ENCODE data around the gene PRDM2.
"Not testable (repeated sequence)": the region's sequence is repeated elsewhere in the genome, so short reads cannot be mapped to it uniquely, and the experiment has no call there.

PRDM2 gene

DNA sequence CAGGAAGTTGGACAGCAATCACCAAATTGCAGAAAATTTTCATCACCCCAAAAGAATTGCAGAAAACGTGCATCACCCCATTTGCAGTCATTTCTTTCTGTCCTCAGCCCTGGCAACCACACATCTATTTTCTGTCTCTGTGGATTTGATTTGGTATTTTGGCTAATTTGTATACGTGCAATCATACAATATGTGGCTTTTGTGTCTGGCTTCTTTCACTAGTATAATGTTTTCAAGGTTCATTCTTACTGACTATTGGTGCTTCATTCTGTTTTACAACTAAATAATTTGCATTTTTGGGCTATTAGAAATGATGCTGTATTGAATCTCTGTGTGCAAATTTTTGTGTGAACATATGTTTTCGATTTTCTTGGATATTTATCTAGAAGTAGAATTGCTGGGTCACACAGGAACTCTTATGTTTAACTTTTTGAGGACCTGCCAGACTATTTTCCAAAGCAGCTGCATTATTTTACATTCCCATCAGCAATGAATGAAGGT is 24.8 kb upstream of the PRDM2 start:
- H3K36me3 ChIP-seq (ENCODE audit: control insufficient read depth, insufficient read depth, low read length) = no peaks in the 10 kb centered on the region
- H3K4me1 ChIP-seq (ENCODE audit: control insufficient read depth, insufficient read depth, low read length) = no peaks in the 10 kb centered on the region
- H3K9me3 ChIP-seq (ENCODE audit: control insufficient read depth, low read length) = no peaks in the 10 kb centered on the region
- no peak overlapping the region for H3K27ac ChIP-seq (ENCODE audit: insufficient read depth, low read depth, low read length, poor library complexity, severe bottlenecking)
- no peaks in the 10 kb centered on the region for H3K27me3 ChIP-seq (ENCODE audit: control insufficient read depth, insufficient read depth, low read length, poor library complexity, severe bottlenecking)
- no peak overlapping the region for H3K4me3 ChIP-seq (ENCODE audit: insufficient read depth, low read depth, low read length)
- 46 to 67% methylated on average over 2 to 3 of the region's 3 CpGs for WGBS, 2 experiments

- 78% methylated on average over 1 of the region's 1 CpG; no CpG with 5 or more reads in 1 of the 2 experiments for WGBS, 2 experiments
Observed at GRCh38 chr1:13677896-13678295, 22.1 kb upstream of the PRDM2 start.

GRCh38 chr1:13679651-13680050 is 20.3 kb upstream of the PRDM2 start:
- no peaks in the 10 kb centered on the region for H3K4me1 ChIP-seq (ENCODE audit: control insufficient read depth, insufficient read depth, low read length)
- WGBS, 2 experiments = 91 to 94% methylated on average over 3 of the region's 3 CpGs
- H3K27ac ChIP-seq (ENCODE audit: insufficient read depth, low read depth, low read length, poor library complexity, severe bottlenecking) = no peak overlapping the region
- no peaks in the 10 kb centered on the region for H3K27me3 ChIP-seq (ENCODE audit: control insufficient read depth, insufficient read depth, low read length, poor library complexity, severe bottlenecking)
- H3K9me3 ChIP-seq (ENCODE audit: control insufficient read depth, low read length) = no peaks in the 10 kb centered on the region
- no peak overlapping the region for H3K4me3 ChIP-seq (ENCODE audit: insufficient read depth, low read depth, low read length)
- no peaks in the 10 kb centered on the region for H3K36me3 ChIP-seq (ENCODE audit: control insufficient read depth, insufficient read depth, low read length)

More at GRCh38 chr1:13677896-13678295, 22.1 kb upstream of the PRDM2 start:
- Histone ChIP-seq H3K4me3 (ENCODE audit: insufficient read depth, low read depth, low read length) (no peak overlapping the region), H3K27me3 (ENCODE audit: control insufficient read depth, insufficient read depth, low read length, poor library complexity, severe bottlenecking) (no peaks in the 10 kb centered on the region), H3K4me1 (ENCODE audit: control insufficient read depth, insufficient read depth, low read length) (no peaks in the 10 kb centered on the region), H3K36me3 (ENCODE audit: control insufficient read depth, insufficient read depth, low read length) (no peaks in the 10 kb centered on the region), H3K9me3 (ENCODE audit: control insufficient read depth, low read length) (no peaks in the 10 kb centered on the region), H3K27ac (ENCODE audit: insufficient read depth, low read depth, low read length, poor library complexity, severe bottlenecking) (no peak overlapping the region)

DNA sequence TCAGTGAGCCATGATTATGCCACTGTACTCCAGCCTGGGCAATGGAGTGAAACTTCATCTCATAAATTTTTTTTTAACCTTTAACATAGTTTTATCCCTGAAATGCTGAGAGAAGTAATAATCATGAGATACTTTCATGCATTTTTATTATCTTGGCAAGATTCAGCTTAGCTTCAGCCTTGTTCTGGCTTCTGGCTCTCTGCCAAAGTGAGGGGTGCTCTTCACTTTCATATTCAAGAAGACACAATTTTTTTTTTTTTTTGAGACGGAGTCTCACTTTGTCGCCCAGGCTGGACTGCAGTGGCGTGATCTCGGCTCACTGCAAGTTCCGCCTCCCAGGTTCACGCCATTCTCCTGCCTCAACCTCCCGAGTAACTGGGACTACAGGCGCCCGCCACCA is 19.4 kb upstream of the PRDM2 start:
- H3K4me3 ChIP-seq (ENCODE audit: insufficient read depth, low read depth, low read length); H3K9me3 ChIP-seq (ENCODE audit: control insufficient read depth, low read length); H3K27me3 ChIP-seq (ENCODE audit: control insufficient read depth, insufficient read depth, low read length, poor library complexity, severe bottlenecking); H3K4me1 ChIP-seq (ENCODE audit: control insufficient read depth, insufficient read depth, low read length); H3K27ac ChIP-seq (ENCODE audit: insufficient read depth, low read depth, low read length, poor library complexity, severe bottlenecking); H3K36me3 ChIP-seq (ENCODE audit: control insufficient read depth, insufficient read depth, low read length): not testable (repeated sequence)
- 82 to 92% methylated on average over 8 of the region's 9 CpGs for WGBS, 2 experiments

GRCh38 chr1:13681921-13682320 is 18.1 kb upstream of the PRDM2 start:
- H3K27ac ChIP-seq (ENCODE audit: insufficient read depth, low read depth, low read length, poor library complexity, severe bottlenecking) = no peak overlapping the region
- no peaks in the 10 kb centered on the region for H3K27me3 ChIP-seq (ENCODE audit: control insufficient read depth, insufficient read depth, low read length, poor library complexity, severe bottlenecking)
- no peaks in the 10 kb centered on the region for H3K9me3 ChIP-seq (ENCODE audit: control insufficient read depth, low read length)
- no peak overlapping the region for H3K4me3 ChIP-seq (ENCODE audit: insufficient read depth, low read depth, low read length)
- 89 to 92% methylated on average over 1 of the region's 1 CpG for WGBS, 2 experiments
- H3K4me1 ChIP-seq (ENCODE audit: control insufficient read depth, insufficient read depth, low read length) = no peaks in the 10 kb centered on the region
- H3K36me3 ChIP-seq (ENCODE audit: control insufficient read depth, insufficient read depth, low read length) = no peaks in the 10 kb centered on the region

DNA sequence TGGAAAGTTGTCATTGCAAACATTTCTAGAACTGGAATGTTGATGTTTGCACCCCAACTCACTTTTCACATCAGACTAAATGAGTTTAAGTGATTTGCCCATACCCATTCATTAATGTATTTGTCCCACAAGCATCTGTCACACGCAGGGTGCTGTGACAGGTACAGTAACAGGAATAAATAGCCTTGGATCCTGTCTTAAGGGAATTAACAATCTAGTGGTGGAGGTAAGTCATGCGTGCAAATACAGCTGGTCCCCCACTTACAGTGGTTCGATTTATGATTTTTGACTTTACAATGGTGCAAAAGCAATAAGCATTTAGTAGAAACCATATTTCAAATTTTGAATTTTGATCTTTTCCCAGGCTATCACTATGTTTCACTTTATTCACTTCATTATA is 17.5 kb upstream of the PRDM2 start:
- Histone ChIP-seq H3K36me3 (ENCODE audit: control insufficient read depth, insufficient read depth, low read length) (no peaks in the 10 kb centered on the region), H3K27ac (ENCODE audit: insufficient read depth, low read depth, low read length, poor library complexity, severe bottlenecking) (no peak overlapping the region), H3K4me1 (ENCODE audit: control insufficient read depth, insufficient read depth, low read length) (no peaks in the 10 kb centered on the region), H3K27me3 (ENCODE audit: control insufficient read depth, insufficient read depth, low read length, poor library complexity, severe bottlenecking) (no peaks in the 10 kb centered on the region), H3K9me3 (ENCODE audit: control insufficient read depth, low read length) (no peaks in the 10 kb centered on the region), H3K4me3 (ENCODE audit: insufficient read depth, low read depth, low read length) (no peak overlapping the region)
- WGBS, 2 experiments = 87 to 91% methylated on average over 3 of the region's 3 CpGs

GRCh38 chr1:13683206-13683605 is 16.8 kb upstream of the PRDM2 start:
- H3K27ac ChIP-seq (ENCODE audit: insufficient read depth, low read depth, low read length, poor library complexity, severe bottlenecking) = no peak overlapping the region

DNA sequence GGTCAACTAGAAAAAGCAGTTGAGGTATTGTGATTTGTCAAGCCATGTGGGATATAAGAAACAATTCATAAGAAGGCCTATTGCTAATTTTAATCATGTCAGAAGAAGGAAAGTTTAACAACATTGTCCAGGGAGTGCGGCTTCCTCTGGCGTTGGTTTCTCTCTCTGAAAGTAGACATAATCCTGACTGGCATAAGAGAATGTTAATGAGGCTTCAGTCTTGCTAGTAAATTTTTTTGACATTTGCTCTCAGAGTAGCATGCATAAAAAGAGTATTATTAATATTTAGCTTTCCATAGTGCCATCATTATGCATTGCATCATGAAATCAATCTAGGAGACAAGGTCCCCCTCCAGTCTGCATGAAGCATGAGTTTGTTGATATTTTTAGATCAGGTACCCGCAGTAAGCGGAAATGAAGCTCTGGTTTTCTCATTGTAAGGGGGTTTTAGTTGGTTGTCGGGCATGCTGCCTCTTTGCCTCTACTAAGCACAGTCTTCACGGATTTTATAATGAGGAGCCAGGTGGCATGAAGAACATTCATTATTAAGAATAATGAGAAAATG is 12.8 kb upstream of the PRDM2 start:
- H3K4me3 ChIP-seq (ENCODE audit: insufficient read depth, low read depth, low read length) = no peak overlapping the region
- WGBS, 2 experiments = 92% methylated on average over 5 of the region's 6 CpGs
- H3K36me3 ChIP-seq (ENCODE audit: control insufficient read depth, insufficient read depth, low read length) = no peaks in the 10 kb centered on the region
- H3K27me3 ChIP-seq (ENCODE audit: control insufficient read depth, insufficient read depth, low read length, poor library complexity, severe bottlenecking) = no peaks in the 10 kb centered on the region
- H3K27ac ChIP-seq (ENCODE audit: insufficient read depth, low read depth, low read length, poor library complexity, severe bottlenecking) = no peak overlapping the region
- H3K9me3 ChIP-seq (ENCODE audit: control insufficient read depth, low read length) = no peaks in the 10 kb centered on the region
- no peaks in the 10 kb centered on the region for H3K4me1 ChIP-seq (ENCODE audit: control insufficient read depth, insufficient read depth, low read length)

More at GRCh38 chr1:13683206-13683605, 16.8 kb upstream of the PRDM2 start:
- H3K4me1 ChIP-seq (ENCODE audit: control insufficient read depth, insufficient read depth, low read length) = no peaks in the 10 kb centered on the region
- no peak overlapping the region for H3K4me3 ChIP-seq (ENCODE audit: insufficient read depth, low read depth, low read length)
- WGBS, 2 experiments = 88 to 89% methylated on average over 7 of the region's 7 CpGs
- H3K36me3 ChIP-seq (ENCODE audit: control insufficient read depth, insufficient read depth, low read length) = no peaks in the 10 kb centered on the region
- H3K9me3 ChIP-seq (ENCODE audit: control insufficient read depth, low read length) = no peaks in the 10 kb centered on the region
- no peaks in the 10 kb centered on the region for H3K27me3 ChIP-seq (ENCODE audit: control insufficient read depth, insufficient read depth, low read length, poor library complexity, severe bottlenecking)

- WGBS, 2 experiments = 78 to 85% methylated on average over 6 of the region's 6 CpGs
- not testable (repeated sequence) for H3K4me3 ChIP-seq (ENCODE audit: insufficient read depth, low read depth, low read length); H3K27ac ChIP-seq (ENCODE audit: insufficient read depth, low read depth, low read length, poor library complexity, severe bottlenecking); H3K36me3 ChIP-seq (ENCODE audit: control insufficient read depth, insufficient read depth, low read length); H3K27me3 ChIP-seq (ENCODE audit: control insufficient read depth, insufficient read depth, low read length, poor library complexity, severe bottlenecking); H3K9me3 ChIP-seq (ENCODE audit: control insufficient read depth, low read length); H3K4me1 ChIP-seq (ENCODE audit: control insufficient read depth, insufficient read depth, low read length)
Observed at GRCh38 chr1:13693094-13693493, 6.9 kb upstream of the PRDM2 start.

DNA sequence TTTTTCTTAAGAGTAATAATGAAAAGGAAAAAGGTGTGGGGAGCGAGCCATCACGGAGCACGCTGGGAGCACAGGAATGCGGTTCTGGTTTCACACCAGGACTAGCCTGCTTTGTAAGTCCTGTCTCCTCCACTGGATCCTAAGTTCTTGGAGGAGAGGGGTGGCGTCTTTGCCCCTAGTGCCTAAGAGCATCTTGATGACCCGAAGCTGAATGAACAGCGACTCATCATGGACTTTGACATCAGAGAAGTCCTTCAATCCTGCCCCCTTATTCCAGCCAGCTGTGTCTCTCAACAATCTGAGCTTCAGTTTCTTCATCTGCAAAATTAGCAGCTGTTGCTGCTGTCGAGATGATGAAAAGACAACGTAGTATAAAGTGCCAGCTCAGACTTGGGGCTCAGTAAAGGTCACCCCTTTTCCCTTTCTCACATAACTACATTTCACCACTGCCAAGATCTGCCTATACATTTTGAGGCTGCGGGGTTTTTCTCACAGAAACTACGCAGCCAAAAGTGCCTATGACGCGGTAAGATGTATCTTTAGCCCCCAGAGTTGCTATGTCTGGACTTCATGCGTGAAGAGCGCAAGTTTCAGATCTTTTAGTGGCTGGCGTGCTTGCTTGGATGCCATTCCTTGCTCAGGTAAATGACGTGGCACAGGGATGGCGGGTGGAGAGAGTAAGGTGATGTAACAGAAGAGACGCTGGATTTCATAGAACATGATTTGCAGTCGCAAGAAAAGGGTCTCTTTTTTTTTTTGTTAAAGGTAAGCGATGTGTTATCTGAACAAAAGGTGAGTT is 4.9 kb upstream of the PRDM2 start:
- Histone ChIP-seq H3K27me3 (ENCODE audit: control insufficient read depth, insufficient read depth, low read length, poor library complexity, severe bottlenecking) (peaks cover 14% of the 10 kb centered on the region), H3K4me1 (ENCODE audit: control insufficient read depth, insufficient read depth, low read length) (no peaks in the 10 kb centered on the region), H3K27ac (ENCODE audit: insufficient read depth, low read depth, low read length, poor library complexity, severe bottlenecking) (no peak overlapping the region), H3K36me3 (ENCODE audit: control insufficient read depth, insufficient read depth, low read length) (no peaks in the 10 kb centered on the region), H3K9me3 (ENCODE audit: control insufficient read depth, low read length) (no peaks in the 10 kb centered on the region), H3K4me3 (ENCODE audit: insufficient read depth, low read depth, low read length) (no peak overlapping the region)
- WGBS, 2 experiments = 88 to 90% methylated on average over 21 of the region's 21 CpGs
